Left lung (tissue), 10 donors: ENCODE data around the gene DAB2IP. TPM values are rescaled to one million over a fixed set of nuclear protein-coding genes. Genes with fewer than 3 reads are reported as not detected.

ENCODE experiments used
- ATAC-seq: fragments of 200-7000 bp; cut with Tn5 transposase; one replicate; pipeline ENCODE4 v1.9.1; 2020; ENCODE audit warnings: moderate library complexity
- DNase-seq, 4 donors: peaks; one replicate each; pipeline ENCODE4 v3.0.0-alpha.2; 2013 to 2020
- H3K27ac ChIP-seq, 2 donors: fragments of 200-600 bp; sonication (generic) in 1 of 2; one replicate each; pipeline versions ENCODE4 v1.5.0 to v1.8.0; 2020 to 2021
- H3K27me3 ChIP-seq, 2 donors: fragments of 200-600 bp; sonication (generic) in 1 of 2; one replicate each; pipeline versions ENCODE4 v1.5.0 to v1.8.0; 2020 to 2021
- H3K36me3 ChIP-seq, 2 donors: fragments of 200-600 bp; sonication (generic) in 1 of 2; one replicate each; pipeline versions ENCODE4 v1.5.0 to v1.8.0; 2020 to 2021
- H3K4me1 ChIP-seq, 2 donors: fragments of 200-600 bp; one replicate each; pipeline ENCODE4 v1.8.0; 2021
- H3K4me3 ChIP-seq, 2 donors: fragments of 200-600 bp; sonication (generic) in 1 of 2; one replicate each; pipeline versions ENCODE4 v1.5.0 to v1.8.0; 2020 to 2021; ENCODE audit warnings: mild to moderate bottlenecking in 1 of 2
- H3K9me3 ChIP-seq, 2 donors: fragments of 200-600 bp; sonication (generic) in 1 of 2; one replicate each; pipeline versions ENCODE4 v1.5.0 to v1.8.0; 2020 to 2021
- CTCF ChIP-seq, 2 donors: fragments of 200-600 bp; sonication (generic) in 1 of 2; IDR thresholded peaks; one replicate each; pipeline versions ENCODE4 v1.5.0 to v1.8.0; 2021; ENCODE audit warnings: antibody characterized with exemption in 2 of 2
- intact Hi-C, 2 donors: fragments of 100-400 bp; cut with DNase I; formaldehyde crosslinking; loops; one replicate each; pipeline versions ENCODE4 v1.11.2 to v1.14.2; 2022
- polyA plus RNA-seq, 6 donors: library from polyadenylated mRNA; unstranded; fragments of 120-200 nt; gene quantifications; one replicate each; pipeline ENCODE4 v1.2.1, GENCODE V29; 2013; ENCODE audit not compliant: insufficient read length in 6 of 6
- total RNA-seq, 2 donors: library from RNA; stranded (reverse); fragmentation: NEBNext Ultra II Directional; extraction: Animal tissue kit (Norgen Biotek cat#: 25700); gene quantifications; one replicate each; pipeline ENCODE4 v1.2.1, GENCODE V29; 2021
- donor health status: DM: no; HTN: yes; CAD: no.
- donor health status: DM: no; HTN: no; CAD: no.

Gene DAB2IP
- total and polyA plus RNA-seq, 8 donors = 25.0 to 53.4 (median 34.6) TPM

GRCh38 chr9:121699571-121700164, 48.2 kb downstream of the DAB2IP start:
- Histone ChIP-seq H3K9me3 (no peaks in the 10 kb centered on the region), H3K4me3 (peak overlapping the region; percentile 52 to 55), H3K4me1 (peaks cover 15 to 28% of the 10 kb centered on the region in 2 donors), H3K27me3 (peaks cover 0 to 67% of the 10 kb centered on the region in 2 donors), H3K27ac (peak overlapping the region; percentile 67 to 69), H3K36me3 (no peaks in the 10 kb centered on the region)
- peak in 2 of 4 donors; percentile 20 to 77 for DNase-seq
- intact Hi-C loops = no loop called here
- ATAC-seq = peak; percentile 16
- no peak for TF ChIP-seq CTCF (IDR thresholded peaks at IDR 0.05)

GRCh38 chr9:121700165-121700831, 48.9 kb downstream of the DAB2IP start:
- no peaks in the 10 kb centered on the region for H3K36me3 ChIP-seq
- peak; percentile 93 for ATAC-seq
- DNase-seq = peak; percentile 26 to 87 (median 66)
- H3K4me3 ChIP-seq = peak overlapping the region; percentile 52 to 55
- TF ChIP-seq CTCF (IDR thresholded peaks at IDR 0.05) = peak; percentile 32 to 46
- intact Hi-C loops = no loop called here
- peaks cover 15 to 28% of the 10 kb centered on the region in 2 donors for H3K4me1 ChIP-seq
- no peaks in the 10 kb centered on the region for H3K9me3 ChIP-seq
- H3K27me3 ChIP-seq = peaks cover 0 to 67% of the 10 kb centered on the region in 2 donors
- H3K27ac ChIP-seq = peak overlapping the region; percentile 67 to 69

GRCh38 chr9:121700832-121701419, 49.5 kb downstream of the DAB2IP start:
- DNase-seq (no peak), ATAC-seq (no peak)
- TF ChIP-seq CTCF (IDR thresholded peaks at IDR 0.05) = no peak
- H3K4me1 ChIP-seq = peaks cover 15 to 28% of the 10 kb centered on the region in 2 donors
- peak overlapping the region in 1 of 2 donors; percentile 55 for H3K4me3 ChIP-seq
- peaks cover 0 to 67% of the 10 kb centered on the region in 2 donors for H3K27me3 ChIP-seq
- H3K27ac ChIP-seq = peak overlapping the region; percentile 21 to 67
- H3K36me3 ChIP-seq = no peaks in the 10 kb centered on the region
- intact Hi-C loops = no loop called here
- H3K9me3 ChIP-seq = no peaks in the 10 kb centered on the region

- TF ChIP-seq CTCF (IDR thresholded peaks at IDR 0.05) = no peak
- intact Hi-C loops = no loop called here
- Histone ChIP-seq H3K4me1 (peaks cover 15 to 28% of the 10 kb centered on the region in 2 donors), H3K9me3 (no peaks in the 10 kb centered on the region), H3K4me3 (no peak overlapping the region), H3K27me3 (peaks cover 0 to 61% of the 10 kb centered on the region in 2 donors), H3K36me3 (no peaks in the 10 kb centered on the region), H3K27ac (peak overlapping the region in 1 of 2 donors; percentile 67)
- ATAC-seq (no peak), DNase-seq (no peak)
These were observed 50.4 kb downstream of the DAB2IP start for GRCh38 chr9:121701736-121702261.
